HG03060 (cell line): ENCODE results near the gene SH3GL2.

Source experiments
- ATAC-seq: cut with Tn5 transposase; IDR thresholded peaks from one replicate; pipeline ENCODE4 v1.9.1; 2021; ENCODE audit warnings: low read depth, moderate number of reproducible peaks; ENCODE audit not compliant: unreplicated experiment

Gene SH3GL2

DNA sequence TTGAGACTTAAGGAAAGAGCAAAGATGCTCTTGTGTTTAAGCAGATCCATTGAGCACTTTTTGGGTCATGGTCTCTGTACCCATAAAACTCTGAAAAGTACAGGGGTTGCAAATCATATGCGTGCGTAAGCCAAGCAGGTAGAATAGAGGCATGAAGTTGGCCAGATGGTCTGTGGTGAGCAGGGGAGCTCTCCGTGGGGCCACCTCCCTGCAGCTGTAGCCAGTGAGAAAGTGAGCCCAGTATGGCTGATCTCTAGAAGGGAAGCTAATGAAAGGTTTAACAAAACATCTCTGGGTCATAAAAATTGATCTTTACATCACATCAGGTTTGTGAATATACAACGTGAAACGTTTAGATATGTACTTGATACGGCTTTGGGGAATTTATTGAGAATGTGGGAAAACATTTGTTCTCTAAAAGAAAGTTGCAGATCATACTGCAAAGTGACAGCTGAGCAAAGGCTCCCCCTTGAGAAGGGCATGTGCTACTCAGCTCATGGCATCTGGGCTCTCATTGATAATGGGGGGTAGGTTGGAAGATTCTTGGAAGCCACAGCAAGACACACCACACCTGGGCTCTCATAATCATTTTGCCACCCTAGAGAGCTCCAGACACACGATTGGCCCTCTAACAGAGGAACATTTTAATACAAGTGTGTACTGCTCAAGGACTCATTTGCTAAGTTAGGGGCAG, 30.6 kb downstream of the SH3GL2 start:
- ATAC-seq = no peak

DNA sequence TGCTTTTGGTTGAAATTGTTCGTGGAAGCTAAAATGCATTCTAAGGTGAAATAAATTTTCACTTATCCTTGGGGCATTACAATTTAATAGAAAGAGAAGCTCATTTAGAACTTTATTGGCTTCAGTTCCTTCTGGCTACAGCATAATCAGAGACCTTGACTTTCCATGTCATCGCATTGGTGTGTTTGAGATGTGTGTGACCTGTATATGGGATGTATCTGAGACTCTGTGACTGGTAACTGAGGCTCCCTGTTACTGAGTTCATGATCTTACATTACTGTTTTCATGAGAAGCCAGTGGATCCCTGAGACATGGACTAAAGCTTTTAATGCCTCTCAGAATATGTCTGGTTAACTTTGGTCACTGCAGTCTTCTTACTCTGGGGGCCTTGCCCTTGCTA, 32.5 kb downstream of the SH3GL2 start:
- ATAC-seq = no peak

DNA sequence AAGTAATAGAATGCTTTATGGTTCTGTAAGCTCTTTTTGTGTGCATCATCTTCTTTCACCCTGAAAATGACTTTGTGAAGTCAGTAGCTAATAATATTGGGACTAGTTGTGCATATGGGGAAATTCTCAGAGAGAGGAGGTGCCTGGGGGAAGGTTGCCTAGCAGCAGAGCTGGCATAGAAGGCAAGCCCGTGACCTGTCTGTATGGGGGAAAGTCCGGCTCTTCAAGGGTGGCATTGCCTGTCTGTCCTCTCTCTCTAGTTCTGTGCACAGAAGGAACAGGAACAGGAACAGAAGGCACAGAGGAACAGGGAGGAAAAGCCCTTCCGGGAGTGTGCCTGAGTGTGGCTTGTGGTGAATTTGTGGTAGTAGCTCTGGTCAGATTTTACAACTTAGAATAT, 33.1 kb downstream of the SH3GL2 start:
- ATAC-seq = no peak

DNA sequence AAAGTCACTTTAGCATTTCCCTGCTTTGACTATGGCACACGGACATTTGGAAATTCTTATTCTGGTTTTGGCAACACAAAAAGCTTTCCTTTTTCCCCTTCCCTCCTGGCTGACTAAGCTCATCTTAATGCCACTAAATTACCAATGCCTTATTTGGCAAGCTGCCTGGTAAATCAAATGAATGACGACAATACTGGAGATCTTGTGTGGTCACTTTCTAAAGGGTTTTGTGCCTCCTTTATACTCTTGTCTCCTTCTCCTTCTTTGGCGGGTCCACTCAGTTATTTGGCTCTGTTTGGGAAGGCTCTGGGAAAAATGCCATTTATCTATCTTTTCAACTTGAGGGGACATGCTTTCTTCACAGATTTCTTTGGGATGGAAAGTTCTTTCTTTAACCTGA, 34.9 kb downstream of the SH3GL2 start:
- no peak for ATAC-seq

DNA sequence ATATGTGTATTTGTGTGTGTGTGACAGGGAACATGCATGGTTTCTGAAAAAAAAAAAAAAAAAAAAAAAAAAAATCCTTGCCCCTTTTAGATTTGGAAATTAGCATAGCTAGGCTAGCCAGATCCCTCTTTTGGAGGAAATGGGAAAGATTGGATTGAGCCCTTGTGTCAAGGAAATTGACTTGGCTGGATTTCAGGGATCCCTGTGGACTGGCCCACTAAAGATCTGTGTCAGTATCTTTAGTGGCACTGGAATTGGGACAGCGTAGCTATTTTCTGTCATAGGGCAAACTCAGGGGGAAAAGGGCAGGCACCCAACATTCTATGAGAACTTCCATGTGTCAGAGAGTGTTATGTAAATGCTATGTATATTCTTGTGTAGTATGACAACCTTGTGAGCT, 35.4 kb downstream of the SH3GL2 start:
- no peak for ATAC-seq

DNA sequence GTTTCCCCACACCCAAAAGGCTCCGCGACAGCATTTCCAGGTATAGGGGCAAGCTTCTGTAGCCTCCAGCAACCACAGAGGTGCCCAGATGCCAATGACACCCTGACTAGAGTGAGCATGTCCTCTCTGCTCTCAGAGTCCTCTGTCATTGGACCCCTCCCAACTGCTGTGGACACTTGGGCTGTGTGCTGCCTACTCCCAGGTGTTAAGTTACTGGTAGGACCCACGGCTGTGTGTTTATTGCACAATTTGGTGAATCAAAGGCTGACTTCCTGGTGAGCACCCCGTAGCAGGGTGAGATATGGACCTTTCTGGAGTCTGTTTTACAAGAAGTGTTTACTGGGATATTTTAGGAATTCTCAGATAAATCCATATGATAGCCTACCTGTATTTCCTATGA, 36.0 kb downstream of the SH3GL2 start:
- no peak for ATAC-seq

DNA sequence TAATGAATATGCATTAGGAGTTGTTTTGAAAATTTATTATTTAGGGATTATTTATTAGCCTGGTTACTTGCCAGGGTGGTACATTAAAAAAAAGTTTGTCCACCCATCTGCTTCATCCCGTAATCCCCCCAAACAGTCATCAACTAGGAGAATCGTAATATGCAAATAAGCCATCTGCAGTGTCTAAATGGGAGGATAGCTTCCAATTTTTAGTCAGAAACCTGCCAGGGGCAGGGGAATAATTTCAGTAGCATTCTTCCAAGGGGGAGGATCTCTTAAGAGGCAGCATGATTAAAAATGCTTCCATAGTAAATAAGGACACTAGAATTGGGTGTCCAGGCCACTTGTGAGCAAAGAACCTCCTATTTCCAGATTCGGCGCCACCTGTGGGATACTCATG, 43.3 kb downstream of the SH3GL2 start:
- no peak for ATAC-seq

DNA sequence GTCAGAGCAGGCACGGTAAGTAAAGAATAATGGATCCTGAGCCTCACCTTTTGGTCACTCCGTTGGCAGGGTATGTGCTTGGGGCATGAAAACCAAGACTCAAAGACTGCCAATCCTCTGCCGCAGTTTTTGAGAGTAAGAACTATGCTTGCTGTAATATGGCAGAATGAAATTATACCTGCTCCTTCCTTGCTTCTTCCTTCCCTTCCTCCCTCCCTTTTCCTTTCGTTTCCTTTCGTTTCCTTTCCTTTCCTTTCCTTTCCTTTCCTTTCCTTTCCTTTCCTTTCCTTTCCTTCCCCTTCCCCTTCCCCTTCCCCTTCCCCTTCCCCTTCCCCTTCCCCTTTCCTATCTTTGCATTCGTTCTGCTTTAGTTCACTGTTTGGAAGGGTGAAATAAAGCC, 43.9 kb downstream of the SH3GL2 start:
- no peak for ATAC-seq

DNA sequence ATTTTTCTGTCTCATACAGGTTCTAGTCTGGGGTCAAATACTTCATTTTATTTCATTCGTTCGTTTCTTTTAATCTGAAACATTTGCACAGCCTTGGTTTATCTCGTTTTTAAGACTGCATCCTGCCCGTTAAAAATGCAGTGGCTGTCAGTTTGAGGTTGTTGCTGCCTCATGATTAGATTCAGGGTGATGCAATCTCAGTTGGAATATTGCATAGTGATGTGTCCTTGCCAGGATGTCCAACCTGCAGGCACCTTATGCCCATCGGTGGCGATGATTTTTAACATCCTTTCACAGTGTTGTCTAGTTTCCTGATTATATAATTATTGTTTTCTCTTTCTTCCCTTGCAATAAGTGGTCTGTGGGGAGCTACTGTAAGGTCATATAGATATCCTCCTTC, 45.1 kb downstream of the SH3GL2 start:
- no peak for ATAC-seq

DNA sequence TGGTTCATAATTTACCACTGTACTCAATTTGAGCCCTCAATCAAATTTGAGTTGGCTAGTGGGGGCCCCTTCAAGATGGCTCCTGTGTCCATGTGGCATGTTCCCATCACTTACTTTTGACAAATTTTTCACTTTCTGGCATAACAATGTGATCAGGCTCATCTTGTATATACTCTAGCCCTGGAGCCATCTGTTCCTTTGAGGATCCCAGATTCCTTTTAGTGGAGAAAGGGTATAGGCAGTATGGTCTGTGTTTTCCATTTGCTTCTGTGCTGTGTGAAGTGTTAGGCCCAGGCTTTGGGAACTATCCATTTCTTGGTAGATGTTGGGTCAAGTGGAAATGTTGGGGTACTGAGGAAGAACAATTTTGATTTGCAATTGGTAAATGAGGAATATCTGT, 45.7 kb downstream of the SH3GL2 start:
- no peak for ATAC-seq

DNA sequence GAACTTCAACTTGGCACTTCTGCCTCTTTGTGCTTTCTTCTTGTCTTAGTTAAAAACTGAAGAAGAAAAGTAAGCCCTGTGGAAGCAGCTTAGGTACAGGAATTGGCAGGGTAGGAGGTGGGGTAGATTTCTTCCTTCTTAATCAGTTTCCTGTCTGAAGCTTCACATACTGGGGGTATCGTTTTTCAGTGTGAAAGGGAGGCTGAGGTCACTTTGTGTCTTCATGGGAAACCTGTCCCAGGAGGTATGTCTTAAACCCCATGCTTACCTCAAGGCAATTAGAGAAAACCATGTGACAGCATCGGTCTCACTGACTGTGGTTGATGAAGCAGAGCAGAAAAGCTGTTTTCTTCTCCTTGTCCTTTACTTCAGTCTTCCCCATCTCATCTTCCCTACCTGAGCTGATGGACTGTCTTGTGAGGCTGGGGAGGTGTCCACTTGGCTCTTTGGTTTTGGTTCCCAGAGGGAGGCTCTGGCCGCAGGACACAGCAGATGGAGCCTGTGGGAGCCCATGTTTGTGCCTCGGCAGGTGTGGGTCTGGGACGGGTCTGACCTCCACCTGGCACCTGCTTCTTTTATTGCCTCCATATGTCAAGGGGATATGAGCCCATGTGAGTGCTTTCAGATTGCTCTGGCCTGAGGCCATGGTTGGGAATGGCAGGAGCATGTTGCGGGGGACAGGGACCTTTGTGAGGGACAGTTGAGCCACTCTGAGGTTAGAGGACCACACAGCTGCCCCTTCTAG, 47.0 kb downstream of the SH3GL2 start:
- no peak for ATAC-seq

DNA sequence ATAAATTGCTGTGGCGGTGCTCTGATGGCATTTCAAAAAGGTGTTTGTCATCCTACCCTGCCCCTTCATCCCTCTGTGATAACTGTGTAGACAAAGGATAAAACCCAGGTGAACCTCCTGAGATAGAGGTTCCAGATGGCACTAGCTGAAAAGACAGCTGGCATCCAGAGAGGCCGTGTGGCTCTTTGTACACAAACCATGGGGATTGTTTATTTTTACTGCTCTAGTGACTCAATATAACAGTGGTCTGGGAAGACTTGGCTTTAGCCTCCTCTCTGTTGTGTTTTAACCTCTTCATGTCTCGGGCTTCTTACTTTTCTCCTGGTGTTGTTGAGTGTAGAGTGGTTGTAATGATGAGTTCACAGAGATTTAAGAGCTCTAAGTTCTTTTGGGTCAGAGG, 48.8 kb downstream of the SH3GL2 start:
- ATAC-seq = no peak

DNA sequence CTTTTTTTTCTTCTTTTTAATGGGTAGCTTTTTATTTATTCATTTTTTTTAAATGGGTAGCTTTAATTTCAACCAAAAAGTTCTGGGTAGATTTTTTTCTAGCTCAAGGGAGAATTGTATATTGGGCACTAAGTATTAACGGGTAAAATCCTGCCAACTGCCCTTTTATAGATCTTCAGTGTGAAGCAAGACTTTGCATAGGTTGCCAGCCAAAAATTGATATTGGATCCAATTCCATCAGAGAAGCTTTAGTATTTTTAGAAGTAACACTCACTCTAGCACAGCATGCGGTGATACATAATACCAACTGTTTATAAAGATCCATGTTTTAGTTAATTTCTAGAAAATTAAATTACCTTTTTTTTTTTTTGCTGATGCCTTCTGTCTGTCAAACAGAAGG, 49.8 kb downstream of the SH3GL2 start:
- no peak for ATAC-seq

DNA sequence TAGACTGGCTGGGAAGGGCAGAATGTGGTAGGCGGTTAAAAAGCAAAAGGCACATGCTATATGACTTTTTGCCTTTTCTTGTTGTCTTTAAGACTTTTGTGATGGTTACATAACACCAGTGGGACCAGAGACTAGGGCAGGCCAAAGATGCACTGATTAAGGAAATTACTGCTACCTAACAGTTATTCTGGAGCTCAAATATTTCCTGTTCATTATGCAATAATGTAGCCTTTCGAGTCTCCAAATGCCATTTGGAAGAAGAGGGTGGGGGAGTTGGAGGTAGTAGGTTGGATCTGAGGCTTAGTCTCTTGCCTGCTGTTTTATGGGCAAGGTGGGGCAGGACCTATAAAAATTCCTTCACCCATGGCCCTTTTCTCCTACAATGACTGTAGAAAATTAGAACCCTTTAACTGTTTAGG, 51.7 kb downstream of the SH3GL2 start:
- no peak for ATAC-seq

DNA sequence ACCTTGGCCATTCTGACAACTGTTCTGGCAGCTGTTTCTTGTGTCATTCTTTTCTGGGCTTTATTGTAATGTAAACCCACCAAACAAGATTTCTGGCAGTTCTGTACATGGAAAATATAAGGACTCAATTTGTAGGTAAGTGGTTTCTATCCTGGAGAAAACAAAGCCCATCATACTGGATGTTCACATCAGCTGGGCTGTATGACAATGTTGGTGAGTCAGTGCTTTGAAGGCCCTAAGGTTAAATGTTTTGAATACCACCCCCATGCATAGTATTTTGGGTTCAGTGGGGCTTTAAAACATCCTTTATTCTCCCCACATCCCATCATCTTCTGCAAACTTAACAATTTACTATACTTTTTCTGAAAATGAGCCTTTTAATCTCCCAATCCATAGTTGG, 52.5 kb downstream of the SH3GL2 start:
- ATAC-seq = no peak

DNA sequence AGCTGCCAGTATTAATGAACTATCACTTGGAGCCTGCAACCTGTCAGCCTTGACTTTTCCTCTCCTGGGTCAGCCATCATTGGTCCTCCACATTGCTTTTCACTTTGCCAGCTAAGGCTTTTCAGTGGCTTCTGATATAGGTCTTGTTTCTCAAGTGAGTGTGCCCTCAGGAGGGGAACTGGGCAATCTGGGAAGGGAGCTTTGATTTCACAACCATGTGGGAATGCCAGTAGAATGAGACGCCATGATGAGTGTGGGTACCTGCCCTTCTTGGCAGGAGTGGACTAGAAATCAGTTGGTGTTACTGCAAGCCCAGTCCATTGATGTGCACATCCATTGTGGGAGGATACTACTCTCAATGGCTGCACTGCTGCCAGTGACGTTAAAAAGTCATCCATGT, 54.1 kb downstream of the SH3GL2 start:
- ATAC-seq = no peak

DNA sequence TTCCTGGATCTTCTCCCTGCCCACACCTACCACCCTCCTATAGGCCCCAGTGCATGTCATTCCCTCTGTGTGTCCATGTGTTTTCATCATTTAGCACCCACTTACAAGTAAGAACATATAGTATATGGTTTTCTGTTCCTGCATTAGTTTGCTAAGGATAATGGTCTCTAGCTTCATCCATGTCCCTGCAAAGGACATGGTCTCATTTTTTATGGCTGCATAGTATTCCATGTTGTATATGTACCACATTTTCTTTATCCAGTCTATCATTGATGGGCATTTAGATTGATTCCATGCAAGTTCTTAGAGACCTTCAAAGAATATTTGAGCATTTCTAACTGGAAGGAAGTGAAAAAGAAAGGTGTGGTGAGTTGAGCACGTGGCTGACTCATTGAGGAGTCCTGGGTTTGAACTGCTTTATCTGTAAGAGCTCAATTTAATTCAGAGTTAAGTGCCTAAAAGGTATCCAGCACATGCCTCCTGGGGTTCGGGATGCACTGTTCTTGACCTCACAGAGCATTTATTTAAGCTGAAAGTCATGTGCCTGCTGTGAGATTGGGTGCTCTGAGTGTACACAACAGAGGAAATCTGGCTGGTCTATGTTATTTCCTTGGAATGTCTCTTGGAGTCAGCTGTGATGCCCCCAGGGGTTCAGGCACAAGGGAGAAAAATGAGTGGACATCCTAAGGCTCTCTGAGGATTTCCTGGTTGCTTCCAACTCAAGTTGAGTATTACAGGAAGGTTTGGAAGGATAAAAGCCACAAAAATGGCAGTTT, 56.4 kb downstream of the SH3GL2 start:
- no peak for ATAC-seq

DNA sequence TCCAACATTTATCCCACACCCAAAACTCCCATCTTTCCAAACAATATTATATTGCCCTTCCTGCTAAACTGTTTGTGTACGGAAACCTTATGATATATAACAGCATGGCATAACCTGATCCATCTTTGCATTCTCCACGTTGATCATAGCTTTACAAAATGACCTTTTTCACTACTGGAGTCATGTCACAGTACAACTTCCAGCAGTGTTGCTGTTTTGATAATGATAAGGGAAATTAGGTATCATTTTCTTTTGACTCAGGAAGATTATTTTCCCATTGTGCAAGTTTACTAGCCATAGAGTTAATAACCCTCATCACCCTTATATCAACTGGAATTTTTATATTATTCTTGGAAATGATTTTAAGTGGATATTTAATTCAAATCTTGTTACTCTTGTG, 57.5 kb downstream of the SH3GL2 start:
- ATAC-seq = no peak

DNA sequence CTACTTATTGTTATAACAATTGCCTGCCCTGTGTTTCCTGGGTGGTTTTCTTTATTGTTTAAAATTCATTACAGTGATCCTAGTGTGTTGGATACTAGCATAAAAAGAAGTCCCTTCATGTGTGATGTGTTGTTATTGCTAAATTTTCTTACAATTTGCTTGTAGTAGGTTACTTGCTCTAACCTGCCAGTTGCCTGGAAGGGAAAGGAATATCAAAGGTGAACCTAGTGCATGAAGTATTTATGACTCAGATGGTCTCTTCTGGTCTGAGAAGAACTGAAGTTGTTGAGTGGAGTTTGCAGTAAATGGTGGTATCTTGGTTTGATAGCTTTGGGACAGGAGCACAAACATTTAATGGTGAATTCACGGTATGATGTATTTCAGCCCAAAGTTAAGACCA, 58.0 kb downstream of the SH3GL2 start:
- no peak for ATAC-seq

DNA sequence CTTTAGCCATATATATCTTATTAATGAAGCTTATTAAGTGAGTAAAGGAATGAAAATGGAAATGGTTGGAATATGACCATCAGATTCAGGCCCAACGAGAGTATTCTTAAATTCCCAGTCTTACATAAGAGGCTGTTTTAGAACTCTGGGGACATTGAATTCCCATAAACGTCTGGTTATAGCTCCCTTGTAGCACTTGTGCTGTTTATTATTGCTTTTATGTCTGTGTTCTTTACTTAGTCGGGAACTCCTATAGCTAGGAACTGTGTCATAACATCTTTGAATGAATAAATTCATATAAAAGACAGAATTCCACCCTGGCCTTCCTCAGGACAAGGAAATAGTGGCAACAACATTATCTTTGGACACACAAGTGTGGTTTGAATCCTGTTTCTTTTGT, 58.4 kb downstream of the SH3GL2 start:
- no peak for ATAC-seq

DNA sequence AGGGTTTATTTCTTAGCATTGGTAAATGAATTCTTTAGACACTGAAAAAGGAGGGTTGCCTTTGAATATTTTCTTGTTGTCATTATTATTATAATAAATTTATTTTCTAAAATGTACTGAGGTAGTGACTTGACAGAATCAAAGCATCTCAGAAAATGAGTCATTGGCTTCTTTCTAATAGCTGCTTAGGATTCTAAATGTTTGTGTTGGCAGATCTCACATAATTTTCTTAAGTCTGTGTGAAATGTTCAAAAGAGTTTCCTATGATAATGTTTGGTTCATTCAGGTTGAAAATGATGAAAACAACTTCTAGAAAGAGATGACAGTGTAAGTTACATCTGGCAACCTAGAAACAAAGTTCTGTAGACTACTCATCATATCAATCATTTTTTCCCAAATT, 69.7 kb downstream of the SH3GL2 start:
- ATAC-seq = no peak

DNA sequence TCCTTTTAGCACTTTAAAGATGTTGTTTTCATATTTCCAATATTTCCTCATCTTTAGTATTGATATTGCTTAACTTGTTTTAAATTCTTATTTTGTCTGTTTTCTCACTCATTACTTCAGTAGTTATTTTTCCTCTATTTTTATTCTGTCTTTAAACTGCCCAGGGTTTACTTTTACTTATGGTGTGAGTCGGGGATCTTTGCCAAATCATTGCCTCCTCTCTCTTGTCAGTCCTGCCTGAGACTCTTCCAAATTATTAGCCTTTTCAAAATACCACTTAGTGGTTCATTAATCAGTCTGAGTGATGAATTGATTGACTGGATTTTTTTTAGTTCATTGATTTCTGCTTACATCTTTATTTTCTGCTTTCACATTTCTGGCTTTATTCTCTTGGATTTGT, 72.9 kb downstream of the SH3GL2 start:
- ATAC-seq = no peak
